Body of pancreas (tissue), 4 donors: ENCODE results near the gene RBBP7.

Experiments
- CTCF ChIP-seq, 7 experiments: fragments of 450-650 bp in 4 of 7; fragments of 200-600 bp in 3 of 7; sonication (generic) in 3 of 7; IDR thresholded peaks; one replicate each; pipeline ENCODE4 v1.5.1; 2016 to 2019; ENCODE audit warnings: antibody characterized with exemption in 7 of 7
- POLR2A ChIP-seq, 3 donors: fragments of 450-650 bp; IDR thresholded peaks; one replicate each; pipeline ENCODE4 v1.6.1; 2016; ENCODE audit warnings: antibody characterized with exemption in 3 of 3, mild to moderate bottlenecking in 2 of 3

DNA sequence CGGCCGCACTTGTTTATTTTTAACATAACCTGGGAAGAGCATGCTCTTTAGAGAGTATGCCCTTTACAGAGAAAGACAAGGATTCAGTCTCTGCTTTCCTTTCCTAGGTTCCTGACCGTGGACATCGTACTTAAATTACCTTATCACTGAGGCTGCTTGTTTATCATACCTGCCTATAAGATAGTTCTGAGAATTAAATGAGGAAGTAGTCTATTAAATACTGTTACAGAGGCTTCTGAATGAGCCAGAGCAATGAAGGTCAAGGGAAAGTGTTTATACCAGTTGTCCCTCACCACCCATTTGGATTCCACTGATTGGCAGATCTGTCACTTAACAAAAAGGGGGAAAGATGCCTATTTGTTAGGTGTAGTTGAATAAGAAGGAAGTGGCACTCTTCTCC lies 73.9 kb downstream of the RBBP7 start:
- no peak for TF ChIP-seq CTCF (IDR thresholded peaks at IDR 0.05)
- TF ChIP-seq POLR2A (IDR thresholded peaks at IDR 0.05) = no peak
